Endothelial cell of umbilical vein (primary cell): ENCODE data around the gene TMCC3.

Source experiments
- CTCF ChIP-seq, 2 donors: IDR thresholded peaks; 1 replicate in 1 of 2; 2 replicates in 1 of 2; pipeline ENCODE4 v1.5.1; 2011; ENCODE audit warnings: low read length in 2 of 2, mild to moderate bottlenecking in 2 of 2, moderate library complexity in 2 of 2, control low read depth in 1 of 2, inconsistent platforms in 1 of 2, low read depth in 1 of 2; ENCODE audit not compliant: insufficient read depth in 1 of 2; ENCODE audit errors: extremely low read depth in 1 of 2
- EZH2 ChIP-seq: IDR thresholded peaks from 2 replicates; pipeline ENCODE4 v1.6.1; 2012; ENCODE audit warnings: borderline replicate concordance, low read depth, mild to moderate bottlenecking, moderate library complexity, low read length, inconsistent platforms; ENCODE audit not compliant: severe bottlenecking
- JUN ChIP-seq: IDR thresholded peaks from 2 replicates; pipeline ENCODE4 v1.6.1; 2011; ENCODE audit warnings: borderline replicate concordance, low read depth; ENCODE audit not compliant: insufficient read length, insufficient read depth
- MAX ChIP-seq: IDR thresholded peaks from 2 replicates; pipeline ENCODE4 v1.6.1; 2011; ENCODE audit not compliant: insufficient read depth, insufficient read length
- POLR2A ChIP-seq: IDR thresholded peaks from 2 replicates; pipeline ENCODE4 v1.6.1; 2012; ENCODE audit warnings: low read depth, mild to moderate bottlenecking, control low read depth, low read length
- POLR2AphosphoS5 ChIP-seq: IDR thresholded peaks from 2 replicates; pipeline ENCODE4 v1.6.1; 2012; ENCODE audit warnings: low read depth, mild to moderate bottlenecking, control low read depth, low read length, moderate library complexity; ENCODE audit not compliant: insufficient read depth

- TF ChIP-seq EZH2 (no peak), POLR2A (no peak), CTCF (IDR thresholded peaks at IDR 0.05; ENCODE audit: extremely low read depth in 1 of 2, insufficient read depth in 1 of 2, low read depth in 1 of 2, low read length in 2 of 2) (no peak), POLR2AphosphoS5 (no peak), JUN (peak; percentile 0), MAX (no peak)
Observed at GRCh38 chr12:94586589-94587259, 63.6 kb downstream of the TMCC3 start.
